ENCODE data around the gene DVL1. TPM values are rescaled to one million over a fixed set of nuclear protein-coding genes. Genes with fewer than 3 reads are reported as not detected.

Gene DVL1
- polyA plus RNA-seq, 3 donors = 0.41 to 29.8 (median 0.55) TPM

DNA sequence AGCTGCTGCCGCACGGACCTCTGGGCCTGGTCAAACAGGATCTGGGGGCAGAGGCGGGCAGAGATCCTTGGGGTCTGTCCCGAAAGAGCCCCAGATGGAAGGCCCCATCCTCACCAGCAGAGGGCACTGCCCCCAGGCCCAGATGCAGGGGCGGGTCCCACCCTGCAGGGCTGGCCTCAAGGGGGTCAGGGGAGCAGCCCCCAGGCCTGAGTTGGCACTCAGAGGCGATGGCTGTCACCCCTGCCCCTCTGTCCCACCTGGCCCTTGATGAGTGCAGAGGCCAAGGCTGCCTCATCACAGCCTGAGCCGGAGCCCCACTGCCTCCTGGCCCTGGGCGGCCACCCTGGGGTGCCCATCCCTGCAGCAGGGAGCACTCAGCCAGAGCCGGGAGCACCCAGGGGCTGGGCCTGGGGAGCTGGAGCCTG lies 47.2 kb downstream of the DVL1 start:
- Histone ChIP-seq H3K9ac (ENCODE audit: insufficient read depth, low read length, poor library complexity, severe bottlenecking) (no peak overlapping the region), H3K4me2 (replicated peaks; ENCODE audit: extremely low read depth, low read length, poor library complexity, severe bottlenecking) (no peak overlapping the region), H4K20me1 (ENCODE audit: insufficient read depth, low read length) (peaks cover 55% of the 10 kb centered on the region), H3K79me2 (ENCODE audit: insufficient read depth, low read length) (peaks cover 42% of the 10 kb centered on the region), H2AFZ (ENCODE audit: insufficient read depth, low read depth, low read length, poor library complexity, severe bottlenecking) (no peak overlapping the region), H3K4me1 (ENCODE audit: control insufficient read depth in 1 of 2, insufficient read depth in 2 of 2, low read length in 2 of 2) (peaks cover 29 to 39% of the 10 kb centered on the region in 2 donors), H3K27ac (ENCODE audit: low read depth in 1 of 2, low read length in 2 of 2) (no peak overlapping the region), H3K9me3 (replicated peaks in 1 of 2; ENCODE audit: control insufficient read depth in 1 of 2, insufficient read depth in 1 of 2, low read length in 2 of 2) (no peaks in the 10 kb centered on the region), H3K36me3 (replicated peaks in 1 of 2; ENCODE audit: control insufficient read depth in 1 of 2, insufficient read depth in 2 of 2, low read length in 2 of 2) (peaks cover 6 to 9% of the 10 kb centered on the region in 2 donors), H3K27me3 (ENCODE audit: control insufficient read depth in 2 of 2, insufficient read depth in 2 of 2, low read length in 2 of 2) (no peaks in the 10 kb centered on the region), H3K4me3 (replicated peaks in 1 of 3; ENCODE audit: low read depth in 2 of 3, low read length in 3 of 3) (no peak overlapping the region)
- DNase-seq = no peak
- Mint-ChIP-seq H3K27ac (no peak overlapping the region), H3K27me3 (ENCODE audit: low read depth in 3 of 3) (peaks cover 0 to 6% (median 2%) of the 10 kb centered on the region in 3 donors), H3K4me3 (no peak overlapping the region), H3K4me1 (peaks cover 27% of the 10 kb centered on the region), H3K9me3 (no peaks in the 10 kb centered on the region), H3K36me3 (peaks cover 0 to 15% of the 10 kb centered on the region in 2 donors)
- peak; percentile 53 for TF ChIP-seq CTCF (IDR thresholded peaks at IDR 0.05)
- intact Hi-C loops (cut with micrococcal nuclease) = no loop called here
- 95% methylated on average over 5 of the region's 9 CpGs for WGBS (ENCODE audit: insufficient coverage)

DNA sequence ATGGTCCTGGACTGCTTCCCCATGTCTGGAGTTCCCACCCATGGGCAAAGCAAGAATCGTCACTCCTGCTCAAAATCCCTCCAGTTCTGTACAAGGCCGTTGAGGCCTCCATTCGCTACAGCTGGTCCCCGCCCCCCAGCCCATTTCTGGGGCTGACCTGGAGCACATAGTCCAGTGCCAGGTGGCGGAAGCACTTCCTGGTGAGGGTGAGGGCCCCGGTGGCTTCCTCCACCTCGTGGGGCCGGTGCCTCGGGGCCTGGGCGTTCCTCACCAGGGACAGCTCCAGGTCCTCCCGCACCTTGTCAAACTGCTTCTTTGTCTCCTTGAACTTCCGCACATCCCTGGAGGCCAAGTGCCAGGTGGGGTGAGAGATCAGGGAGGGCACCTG lies 48.9 kb downstream of the DVL1 start:
- 97% methylated on average over 9 of the region's 12 CpGs for WGBS (ENCODE audit: insufficient coverage)
- intact Hi-C loops (cut with micrococcal nuclease) = no loop called here
- H3K36me3 Mint-ChIP-seq = peaks cover 2 to 25% of the 10 kb centered on the region in 2 donors

More for the DNA sequence above, 48.9 kb downstream of the DVL1 start:
- Histone ChIP-seq H3K79me2 (ENCODE audit: insufficient read depth, low read length) (peaks cover 26% of the 10 kb centered on the region), H3K27me3 (ENCODE audit: control insufficient read depth in 2 of 2, insufficient read depth in 2 of 2, low read length in 2 of 2) (no peaks in the 10 kb centered on the region), H3K9me3 (replicated peaks in 1 of 2; ENCODE audit: control insufficient read depth in 1 of 2, insufficient read depth in 1 of 2, low read length in 2 of 2) (no peaks in the 10 kb centered on the region), H3K4me2 (replicated peaks; ENCODE audit: extremely low read depth, low read length, poor library complexity, severe bottlenecking) (no peak overlapping the region), H3K4me1 (ENCODE audit: control insufficient read depth in 1 of 2, insufficient read depth in 2 of 2, low read length in 2 of 2) (peaks cover 12 to 22% of the 10 kb centered on the region in 2 donors), H2AFZ (ENCODE audit: insufficient read depth, low read depth, low read length, poor library complexity, severe bottlenecking) (no peak overlapping the region), H3K9ac (ENCODE audit: insufficient read depth, low read length, poor library complexity, severe bottlenecking) (no peak overlapping the region), H3K27ac (ENCODE audit: low read depth in 1 of 2, low read length in 2 of 2) (no peak overlapping the region), H3K4me3 (replicated peaks in 1 of 3; ENCODE audit: low read depth in 2 of 3, low read length in 3 of 3) (no peak overlapping the region), H3K36me3 (replicated peaks in 1 of 2; ENCODE audit: control insufficient read depth in 1 of 2, insufficient read depth in 2 of 2, low read length in 2 of 2) (peaks cover 18 to 22% of the 10 kb centered on the region in 2 donors), H4K20me1 (ENCODE audit: insufficient read depth, low read length) (peaks cover 40% of the 10 kb centered on the region)
- TF ChIP-seq CTCF (IDR thresholded peaks at IDR 0.05) = no peak
- Mint-ChIP-seq H3K4me3 (no peak overlapping the region), H3K27me3 (ENCODE audit: low read depth in 3 of 3) (peaks cover 0 to 4% (median 2%) of the 10 kb centered on the region in 3 donors), H3K9me3 (no peaks in the 10 kb centered on the region), H3K4me1 (peaks cover 14% of the 10 kb centered on the region), H3K27ac (no peak overlapping the region)
- DNase-seq = no peak

Measured in CD14-positive monocyte (primary cell).